GM19043 (cell line): ENCODE measurements around the gene PRSS33.

Experiments
- ATAC-seq: cut with Tn5 transposase; IDR thresholded peaks from one replicate; pipeline ENCODE4 v1.9.1; 2021; ENCODE audit warnings: low read depth; ENCODE audit not compliant: unreplicated experiment

Gene PRSS33

DNA sequence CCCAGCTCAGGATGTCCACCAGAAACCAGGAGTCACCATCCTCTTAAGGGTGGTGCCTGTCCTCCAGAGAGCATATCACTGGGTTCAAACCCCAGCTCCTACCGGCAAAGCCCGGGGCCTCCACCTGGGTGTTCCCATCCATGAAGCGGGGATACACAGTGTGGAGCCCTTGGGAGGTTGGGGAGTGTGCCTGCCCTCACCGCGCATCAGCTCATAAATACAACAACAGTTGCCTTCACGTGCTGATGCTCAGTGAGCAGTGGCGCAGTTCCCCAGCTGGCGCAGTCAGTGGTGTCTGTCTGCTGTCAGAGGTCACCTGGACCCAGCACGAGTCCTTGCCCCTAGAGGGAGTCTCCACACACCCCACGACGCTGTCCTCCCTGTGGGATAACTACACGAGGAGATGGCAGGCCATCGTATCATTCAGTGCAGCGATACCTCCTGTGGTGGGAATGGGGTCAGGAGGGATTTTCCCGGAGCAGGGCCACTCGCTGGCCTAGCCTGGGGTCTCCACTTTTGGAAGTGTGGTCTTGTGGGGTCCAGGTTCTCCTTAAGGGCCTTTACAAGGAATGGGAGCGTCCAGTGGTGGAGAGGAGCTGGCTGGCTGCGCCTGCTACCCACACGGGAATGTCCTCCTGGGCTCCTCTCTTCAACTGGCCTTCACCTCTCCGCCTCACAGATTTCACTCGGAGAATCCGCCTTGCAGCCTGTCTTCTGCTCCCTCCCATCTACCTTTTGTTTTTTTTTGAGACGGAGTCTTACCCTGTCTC lies 8.0 kb downstream of the PRSS33 start:
- ATAC-seq = no peak

DNA sequence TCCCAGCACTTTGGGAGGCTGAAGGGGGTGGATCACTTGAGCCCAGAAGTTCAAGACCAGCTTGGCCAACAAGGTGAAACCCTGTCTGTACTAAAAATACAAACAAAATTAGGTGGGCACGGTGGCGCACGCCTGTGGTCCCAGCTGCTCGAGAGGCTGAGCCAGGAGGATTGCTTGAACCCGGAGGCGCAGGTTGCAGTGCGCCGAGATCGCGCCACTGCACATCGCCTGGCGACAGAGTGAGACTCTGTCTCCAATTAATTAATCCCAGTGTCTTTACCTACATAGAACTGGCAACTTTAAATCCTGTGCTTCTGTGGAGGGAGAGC lies 8.8 kb downstream of the PRSS33 start:
- no peak for ATAC-seq

DNA sequence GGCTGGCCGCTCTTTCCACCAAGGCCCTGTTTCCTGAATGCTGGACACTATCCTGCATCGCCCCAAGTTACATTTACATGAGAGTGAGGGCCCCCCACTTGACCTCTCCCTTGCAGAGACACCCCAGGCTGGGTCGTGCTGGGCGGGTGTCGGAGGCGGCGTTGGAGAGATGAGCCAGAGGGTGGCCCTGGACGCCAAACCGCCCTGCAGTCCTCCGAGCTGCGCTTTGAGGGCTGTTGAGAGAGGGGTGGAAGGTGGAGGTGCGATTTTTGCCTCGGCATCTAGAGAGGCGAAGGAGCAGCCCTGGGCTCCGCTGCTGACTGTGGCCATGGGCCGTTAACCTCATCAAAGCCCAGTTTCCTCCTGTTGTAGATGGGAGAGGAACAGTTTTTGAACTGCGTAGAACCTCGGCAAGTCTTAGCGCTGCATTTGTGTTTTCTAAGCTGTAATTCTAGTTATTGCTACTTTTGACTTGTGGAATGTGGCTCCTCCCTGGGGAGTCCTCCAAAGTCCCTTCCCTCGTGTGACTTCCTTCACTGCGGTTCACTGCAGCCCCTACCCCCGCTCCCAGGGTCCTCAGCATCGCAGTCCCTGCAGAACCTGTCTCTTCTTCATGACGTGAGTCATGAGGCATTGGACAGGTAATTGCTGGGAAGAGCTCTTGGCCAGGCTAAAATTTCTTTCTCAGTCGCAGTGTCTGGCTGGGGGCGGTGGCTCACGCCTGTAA lies 9.3 kb downstream of the PRSS33 start:
- no peak for ATAC-seq

DNA sequence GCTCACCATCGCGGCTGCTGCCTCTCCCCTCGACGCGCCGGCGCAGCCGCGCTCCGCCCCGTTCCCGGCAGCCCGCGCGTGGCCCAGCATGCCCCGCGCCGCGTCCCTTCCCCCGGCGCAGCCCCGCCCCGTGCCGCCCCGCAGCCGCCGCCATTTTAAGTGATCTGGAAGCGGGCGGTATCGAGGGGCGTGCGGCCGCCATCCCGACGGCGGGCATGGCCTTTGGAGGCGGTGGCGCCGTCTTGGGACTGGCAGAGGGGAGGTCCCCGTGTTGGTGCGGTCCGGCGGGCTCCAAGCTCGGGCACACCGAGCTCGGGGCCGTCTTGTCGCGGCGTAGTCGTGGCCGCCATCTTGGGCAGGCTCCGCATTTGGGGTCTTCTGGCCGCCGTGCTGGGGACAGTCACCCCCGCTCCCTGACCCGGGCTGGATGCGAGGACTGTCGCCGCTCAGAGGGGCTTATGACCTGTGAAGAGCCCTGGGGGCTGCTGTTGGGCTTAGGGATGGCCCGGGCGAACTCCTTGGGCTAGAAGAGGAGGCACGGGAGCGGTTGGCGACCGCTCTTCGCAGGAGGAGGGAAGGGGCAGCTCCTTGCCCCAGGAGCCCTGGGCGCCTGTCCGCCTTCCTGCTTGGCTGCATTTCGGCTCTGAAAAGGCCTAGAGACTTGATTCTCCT lies 10.0 kb downstream of the PRSS33 start, which contains the start of gene ELOB:
Gene ELOB, minus strand, starts transcription at position 50 of the 672 bp plus-strand sequence. Its CDS starts 41 bp downstream, at position 9.
- ATAC-seq = no peak

DNA sequence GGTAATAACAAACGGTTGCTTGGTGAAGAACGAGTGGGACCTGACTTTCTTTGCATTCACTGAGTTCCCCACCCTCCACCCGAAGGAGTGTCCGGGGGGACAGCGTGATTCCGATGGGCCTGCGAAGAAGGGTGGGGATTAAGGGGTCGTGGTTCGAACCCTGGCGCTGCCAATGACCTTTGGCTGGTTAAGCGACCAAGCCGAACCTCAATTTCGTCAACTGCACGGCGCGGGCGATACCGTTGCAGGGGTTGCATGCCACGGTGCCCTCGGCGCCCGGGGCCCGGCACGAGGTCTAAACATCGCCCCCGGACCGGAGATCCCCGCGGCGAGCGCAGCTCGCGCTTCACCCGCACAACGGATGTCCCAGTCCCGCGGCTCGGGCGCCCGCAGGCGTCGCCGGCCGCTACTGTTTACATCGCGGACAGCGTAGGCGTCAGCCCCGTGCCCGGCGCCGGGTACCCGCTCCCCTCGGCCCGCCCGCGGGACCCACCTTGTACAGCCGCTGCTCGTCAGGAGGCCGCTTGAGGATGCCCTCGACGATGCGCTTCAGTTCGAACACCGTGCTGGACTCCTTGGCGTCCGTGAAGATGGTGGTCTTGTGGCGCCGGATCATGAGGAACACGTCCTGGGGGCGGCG lies 10.7 kb downstream of the PRSS33 start:
- ATAC-seq = no peak

DNA sequence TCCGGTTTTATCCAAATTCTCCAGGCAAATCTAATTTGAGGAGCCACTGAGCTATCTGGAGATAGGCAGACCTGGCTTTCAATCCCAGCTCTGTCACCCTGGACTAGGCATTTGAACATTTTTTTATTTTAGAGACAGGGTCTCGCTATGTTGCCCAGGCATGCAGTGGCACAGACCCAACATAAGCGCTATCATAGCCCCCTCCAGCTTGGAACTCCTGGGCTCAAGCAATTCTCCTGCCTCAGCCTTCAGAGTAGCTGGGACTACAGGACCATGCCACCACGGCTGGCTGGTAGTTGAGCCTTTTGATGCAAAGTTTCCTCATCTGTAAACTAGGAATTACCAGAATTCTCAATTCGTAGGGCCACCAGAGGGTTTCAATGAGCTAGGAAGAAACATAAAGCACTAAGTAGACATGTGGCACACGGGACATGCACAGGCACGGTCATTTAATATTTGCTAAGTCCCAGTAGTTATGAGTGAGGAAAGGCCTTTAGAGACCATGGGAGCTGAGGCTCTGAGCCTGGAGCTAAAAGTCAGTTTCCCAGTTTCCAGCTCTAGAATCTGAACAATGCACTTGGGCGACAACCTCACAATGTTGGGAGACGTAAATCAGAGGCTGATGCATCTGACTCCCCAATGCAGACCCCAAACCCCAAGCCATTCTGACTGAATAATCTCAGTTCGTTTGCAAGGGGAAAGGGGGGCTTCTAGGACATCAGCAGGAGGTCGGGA lies 11.4 kb downstream of the PRSS33 start:
- no peak for ATAC-seq

DNA sequence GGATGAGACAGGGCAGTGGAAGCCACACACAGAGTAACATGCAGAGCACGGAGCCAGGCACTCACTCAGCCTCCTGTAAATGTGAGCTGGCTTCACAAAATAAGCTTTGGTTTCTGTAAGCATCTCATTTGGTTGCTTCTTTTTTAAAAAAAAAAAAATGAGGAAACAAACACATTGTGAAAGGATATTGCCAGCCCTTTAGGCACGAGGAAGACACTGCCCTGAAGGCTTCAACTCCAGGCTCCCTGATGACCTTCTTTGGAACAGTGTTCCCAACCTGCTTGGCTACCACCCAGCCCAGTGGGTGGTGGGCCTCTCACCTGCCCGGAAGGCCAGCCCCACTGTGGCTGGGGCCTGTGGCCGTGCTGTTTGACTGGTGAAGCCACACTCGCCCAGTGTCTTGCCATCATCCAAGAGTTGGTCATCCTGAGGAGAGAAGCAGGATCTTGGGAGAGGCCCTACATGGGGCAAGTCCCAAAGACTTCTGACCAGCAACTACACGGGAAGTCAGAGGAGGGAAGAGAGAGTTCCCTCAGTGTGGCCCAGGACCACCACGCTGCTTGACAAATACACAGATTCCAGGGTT lies 12.1 kb downstream of the PRSS33 start:
- no peak for ATAC-seq

DNA sequence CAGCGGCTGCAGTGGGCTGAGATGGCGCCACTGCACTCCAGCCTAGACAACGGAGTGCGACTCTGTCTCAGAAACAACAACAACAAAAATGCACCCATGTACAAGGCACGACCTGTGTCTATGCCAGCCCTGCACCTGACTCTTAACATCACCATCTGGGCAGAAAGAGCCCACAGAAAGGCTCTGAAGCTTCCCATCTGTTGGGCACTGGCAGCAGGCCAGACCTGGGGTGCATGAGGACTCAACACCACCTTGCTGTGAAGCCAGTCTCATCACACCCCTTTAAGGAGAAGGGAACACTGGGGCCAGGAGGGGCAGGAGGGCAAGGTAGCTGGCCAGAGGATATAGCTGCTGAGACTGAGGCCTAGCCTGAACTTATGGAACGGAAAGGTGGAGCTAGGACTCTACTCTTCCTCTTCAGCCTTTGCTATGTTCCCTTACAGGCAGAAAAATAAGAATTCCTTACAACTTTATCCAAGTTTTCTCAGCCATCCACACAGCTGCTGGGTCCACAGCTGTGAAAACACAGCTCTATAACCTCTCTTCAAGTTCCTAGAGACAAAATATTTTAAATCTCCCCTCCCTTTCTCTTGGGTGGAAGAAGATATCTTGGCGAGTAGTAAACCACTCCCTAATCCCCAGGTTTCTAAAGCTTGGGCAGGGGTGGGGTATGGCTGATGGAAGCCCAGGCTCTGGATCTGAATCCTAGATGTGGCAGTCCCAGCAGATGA lies 13.0 kb downstream of the PRSS33 start:
- no peak for ATAC-seq

DNA sequence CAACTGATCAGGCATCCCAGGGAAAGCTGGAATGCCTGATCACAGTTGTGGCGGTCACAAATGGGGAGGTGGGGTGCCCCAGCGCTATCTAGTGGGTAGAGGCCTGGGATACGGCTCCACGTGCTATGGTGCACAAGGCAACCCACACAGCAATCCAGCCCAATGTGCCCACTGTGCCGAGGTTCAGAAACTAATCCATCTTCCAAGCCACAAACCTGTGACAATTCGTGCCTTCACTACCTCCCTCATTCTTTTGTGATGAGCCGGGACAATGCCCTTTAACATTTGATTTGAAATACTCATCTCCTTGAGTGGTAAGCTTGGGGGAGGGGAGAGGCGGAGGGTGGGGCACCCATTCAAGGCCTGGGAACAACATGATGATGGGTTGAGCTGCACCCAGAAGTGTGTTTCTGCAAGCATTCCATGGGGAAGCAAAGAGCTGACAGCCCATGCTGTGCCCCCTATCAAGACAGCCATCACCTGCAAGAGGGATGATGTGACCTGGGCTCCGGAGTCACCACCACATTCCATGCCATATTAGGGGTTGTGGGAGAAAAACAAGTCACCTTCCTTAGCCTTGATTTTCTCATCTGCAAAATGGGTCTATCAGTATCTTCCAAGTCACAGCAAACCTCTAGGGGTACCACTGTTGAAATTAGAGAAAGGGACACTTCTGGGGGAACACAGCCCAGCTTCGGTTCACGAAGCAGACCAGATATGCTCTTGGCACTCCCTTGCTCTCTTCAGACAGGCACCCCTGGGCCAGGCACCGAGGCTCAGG lies 14.0 kb downstream of the PRSS33 start:
- ATAC-seq = no peak

DNA sequence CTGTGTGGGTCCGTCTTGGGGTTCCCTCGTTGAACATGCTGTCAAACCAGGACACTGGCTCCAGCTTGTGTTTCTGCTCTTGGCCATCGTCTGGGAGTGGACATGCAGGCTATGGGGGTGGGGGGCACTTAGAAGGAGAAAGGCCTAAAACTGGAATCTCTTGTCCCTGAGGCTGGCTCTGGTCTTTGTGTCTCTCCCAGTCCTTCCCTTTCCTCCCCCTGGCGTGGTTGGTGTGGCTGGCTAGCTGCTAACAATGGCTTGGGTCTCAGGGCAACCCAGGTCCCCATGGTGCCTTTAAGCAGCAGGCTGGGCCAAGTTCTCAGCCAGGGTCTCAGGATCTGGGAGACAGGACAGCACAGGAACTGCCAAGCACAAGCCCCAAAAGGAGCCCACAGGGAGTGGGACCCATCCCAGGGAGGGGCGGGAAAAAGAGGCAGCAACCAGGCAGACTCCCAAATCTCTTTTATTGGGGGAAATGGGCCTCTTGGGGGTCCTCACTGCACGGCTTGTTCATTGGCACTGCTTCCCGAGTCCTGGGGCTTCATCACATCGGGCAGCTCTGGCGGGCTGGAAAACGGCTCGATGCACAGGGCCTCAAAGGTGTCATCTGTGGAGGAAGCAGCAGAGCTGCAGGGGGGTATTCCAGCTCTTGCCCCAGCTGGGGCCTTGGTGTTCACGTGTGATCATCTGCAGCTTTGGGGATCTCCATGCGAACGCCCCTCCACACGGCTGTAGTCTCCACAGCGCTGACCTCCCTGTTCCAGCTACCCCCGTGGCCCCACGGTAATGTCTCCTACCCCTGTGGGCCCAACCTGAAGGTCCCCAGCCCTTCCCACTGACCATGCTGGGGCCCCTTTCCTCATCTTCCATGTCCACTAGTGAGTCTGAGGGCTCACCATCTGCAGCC lies 15.6 kb downstream of the PRSS33 start:
- ATAC-seq = no peak

DNA sequence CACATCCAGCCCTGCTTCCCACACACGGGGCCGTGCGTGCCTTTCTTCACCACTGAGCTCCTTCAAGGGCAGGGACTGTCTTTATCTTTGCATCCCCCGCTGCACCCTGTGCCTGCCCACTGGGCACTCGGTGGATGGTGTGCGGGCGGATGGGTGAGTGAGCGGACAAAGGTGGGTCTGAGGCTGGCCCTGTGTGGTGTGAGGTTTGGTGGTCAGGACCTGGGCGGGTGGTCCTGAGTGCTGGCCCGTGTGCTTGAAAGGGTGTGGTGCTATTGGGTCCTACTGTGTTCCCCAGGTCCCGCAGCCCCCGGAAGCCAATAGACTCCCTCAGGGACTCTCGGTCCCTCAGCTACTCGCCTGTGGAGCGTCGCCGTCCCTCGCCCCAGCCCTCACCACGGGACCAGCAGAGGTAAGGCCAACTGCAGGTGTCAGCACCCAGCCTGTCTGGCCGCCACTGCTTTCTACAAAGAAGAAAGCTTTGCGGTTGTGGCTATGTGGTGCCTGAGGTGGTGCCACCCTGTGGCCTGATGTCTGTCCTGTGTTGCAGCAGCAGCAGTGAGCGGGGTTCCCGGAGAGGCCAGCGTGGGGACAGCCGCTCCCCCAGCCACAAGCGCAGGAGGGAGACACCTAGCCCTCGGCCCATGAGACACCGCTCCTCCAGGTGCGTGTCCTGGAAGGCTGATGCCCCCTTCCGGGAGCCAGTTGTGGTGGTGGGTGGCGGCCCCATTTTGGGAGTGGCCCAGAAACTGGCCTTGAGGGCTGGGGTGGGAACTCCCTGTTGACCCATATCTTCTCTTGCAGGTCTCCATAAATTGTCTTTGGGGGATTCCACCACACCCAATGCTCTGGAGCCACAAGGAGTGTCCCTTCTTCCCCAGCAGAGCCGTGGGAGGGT lies 17.1 kb downstream of the PRSS33 start:
- no peak for ATAC-seq

DNA sequence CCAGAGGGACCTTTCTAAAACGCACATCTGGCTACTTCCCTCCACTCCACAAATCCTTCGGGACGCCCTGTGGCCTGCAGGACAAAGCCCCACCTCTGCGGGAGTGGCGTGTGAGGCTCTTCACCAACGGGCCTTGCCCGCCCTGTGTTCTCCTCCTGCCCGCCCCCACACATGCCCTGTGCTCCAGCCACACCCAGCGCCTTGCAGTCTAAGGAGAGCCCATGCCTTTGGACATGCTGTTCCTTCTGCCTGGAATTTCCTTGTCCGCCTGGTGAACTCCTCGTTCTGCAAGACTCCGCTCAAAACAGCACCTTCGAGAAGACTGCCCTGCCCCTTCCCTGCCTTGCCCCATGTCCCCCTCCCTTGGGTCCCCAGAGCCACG lies 17.7 kb downstream of the PRSS33 start:
- no peak for ATAC-seq

DNA sequence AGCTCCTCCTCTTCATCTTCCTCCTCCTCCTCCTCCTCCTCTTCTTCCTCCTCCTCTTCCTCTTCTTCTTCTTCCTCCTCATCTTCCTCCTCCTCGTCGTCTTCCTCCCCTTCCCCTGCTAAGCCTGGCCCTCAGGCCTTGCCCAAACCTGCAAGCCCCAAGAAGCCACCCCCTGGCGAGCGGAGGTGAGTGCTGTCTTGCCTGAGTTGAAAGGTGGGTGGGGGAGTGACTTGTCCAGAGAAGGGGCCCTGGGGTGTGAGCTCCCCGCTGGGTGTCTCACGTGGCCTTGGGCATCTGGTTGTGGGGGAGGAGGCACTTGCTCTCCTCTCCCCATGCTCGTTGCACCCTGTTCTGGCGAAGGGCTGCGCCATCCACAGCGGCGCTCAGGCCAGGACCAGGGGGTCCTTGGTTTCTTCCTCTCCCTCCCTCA lies 18.2 kb downstream of the PRSS33 start:
- ATAC-seq = no peak

DNA sequence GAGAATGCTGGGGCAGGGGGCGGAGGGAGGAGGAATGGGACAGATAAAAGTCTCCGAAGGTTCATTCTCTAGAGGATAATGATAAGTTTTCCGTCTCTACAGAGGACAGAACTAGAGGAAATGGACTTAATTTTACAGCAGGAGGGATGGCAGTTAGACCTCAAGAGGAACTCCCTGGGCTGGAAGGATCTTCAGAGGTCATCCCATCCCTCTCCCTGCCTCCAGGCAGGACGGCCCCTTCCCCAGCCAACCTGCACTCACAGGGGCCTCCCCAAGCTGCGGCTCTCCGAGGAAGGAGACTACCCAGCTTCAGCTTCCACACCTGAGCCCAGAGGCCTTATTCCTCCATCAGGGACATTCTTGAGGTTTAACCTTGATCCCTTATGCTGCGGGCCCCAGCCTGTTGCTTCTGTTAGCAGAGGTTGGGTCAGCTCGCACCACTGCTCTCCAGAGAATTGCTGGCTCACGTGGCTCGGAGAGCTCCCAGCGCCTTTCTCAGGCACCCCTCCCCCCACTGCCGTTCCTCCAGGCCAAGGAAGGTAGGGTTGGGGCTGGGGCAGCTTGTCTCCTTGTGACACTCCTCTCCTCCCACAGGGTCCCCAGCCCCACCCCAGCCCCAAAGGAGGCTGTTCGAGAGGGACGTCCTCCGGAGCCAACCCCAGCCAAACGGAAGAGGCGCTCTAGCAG lies 18.8 kb downstream of the PRSS33 start:
- ATAC-seq = no peak

DNA sequence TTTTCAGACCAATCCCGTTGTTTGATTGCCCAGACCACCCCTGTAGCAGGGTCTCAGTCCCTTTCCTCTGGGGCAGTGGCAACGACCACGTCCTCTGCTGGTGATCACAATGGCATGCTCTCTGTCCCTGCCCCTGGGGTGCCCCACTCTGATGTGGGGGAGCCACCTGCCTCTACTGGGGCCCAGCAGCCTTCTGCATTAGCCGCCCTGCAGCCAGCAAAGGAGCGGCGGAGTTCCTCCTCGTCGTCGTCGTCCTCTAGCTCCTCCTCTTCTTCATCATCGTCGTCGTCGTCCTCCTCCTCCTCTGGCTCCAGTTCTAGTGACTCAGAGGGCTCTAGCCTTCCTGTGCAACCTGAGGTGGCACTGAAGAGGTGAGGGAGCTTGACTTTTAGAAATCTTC lies 19.5 kb downstream of the PRSS33 start:
- no peak for ATAC-seq

DNA sequence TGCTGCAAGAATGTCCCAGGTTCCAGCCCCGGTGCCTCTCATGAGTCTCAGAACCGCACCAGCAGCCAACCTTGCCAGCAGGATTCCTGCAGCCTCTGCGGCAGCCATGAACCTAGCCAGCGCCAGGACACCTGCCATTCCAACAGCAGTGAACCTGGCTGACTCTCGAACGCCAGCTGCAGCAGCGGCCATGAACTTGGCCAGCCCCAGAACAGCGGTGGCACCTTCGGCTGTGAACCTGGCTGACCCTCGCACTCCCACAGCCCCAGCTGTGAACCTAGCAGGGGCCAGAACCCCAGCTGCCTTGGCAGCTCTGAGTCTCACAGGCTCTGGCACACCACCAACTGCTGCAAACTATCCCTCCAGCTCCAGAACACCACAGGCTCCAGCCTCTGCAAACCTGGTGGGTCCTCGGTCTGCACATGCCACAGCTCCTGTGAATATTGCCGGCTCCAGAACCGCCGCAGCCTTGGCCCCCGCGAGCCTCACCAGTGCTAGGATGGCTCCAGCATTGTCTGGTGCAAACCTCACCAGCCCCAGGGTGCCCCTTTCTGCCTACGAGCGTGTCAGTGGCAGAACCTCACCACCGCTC lies 20.1 kb downstream of the PRSS33 start:
- ATAC-seq = no peak
